Endothelial cell of umbilical vein (primary cell): Measurements from ENCODE around the gene USH1C.

Experiments
- EZH2 ChIP-seq: IDR thresholded peaks from 2 replicates; pipeline ENCODE4 v1.6.1; 2012; ENCODE audit warnings: borderline replicate concordance, low read depth, mild to moderate bottlenecking, moderate library complexity, low read length, inconsistent platforms; ENCODE audit not compliant: severe bottlenecking
- GATA2 ChIP-seq: IDR thresholded peaks from 2 replicates; pipeline ENCODE4 v1.7.0; 2011; ENCODE audit warnings: low read depth, mild to moderate bottlenecking, moderate library complexity, mixed read lengths, low read length; ENCODE audit not compliant: insufficient read length, insufficient read depth
- JUN ChIP-seq: IDR thresholded peaks from 2 replicates; pipeline ENCODE4 v1.6.1; 2011; ENCODE audit warnings: borderline replicate concordance, low read depth; ENCODE audit not compliant: insufficient read length, insufficient read depth
- POLR2A ChIP-seq: IDR thresholded peaks from 2 replicates; pipeline ENCODE4 v1.6.1; 2012; ENCODE audit warnings: low read depth, mild to moderate bottlenecking, control low read depth, low read length
- TF ChIP-seq, protein P1 (sequence below), 2 donors: IDR thresholded peaks; 1 replicate in 1 of 2; 2 replicates in 1 of 2; pipeline ENCODE4 v1.5.1; 2011; ENCODE audit warnings: low read length in 2 of 2, mild to moderate bottlenecking in 2 of 2, moderate library complexity in 2 of 2, control low read depth in 1 of 2, inconsistent platforms in 1 of 2, low read depth in 1 of 2; ENCODE audit not compliant: insufficient read depth in 1 of 2; ENCODE audit errors: extremely low read depth in 1 of 2

DNA sequence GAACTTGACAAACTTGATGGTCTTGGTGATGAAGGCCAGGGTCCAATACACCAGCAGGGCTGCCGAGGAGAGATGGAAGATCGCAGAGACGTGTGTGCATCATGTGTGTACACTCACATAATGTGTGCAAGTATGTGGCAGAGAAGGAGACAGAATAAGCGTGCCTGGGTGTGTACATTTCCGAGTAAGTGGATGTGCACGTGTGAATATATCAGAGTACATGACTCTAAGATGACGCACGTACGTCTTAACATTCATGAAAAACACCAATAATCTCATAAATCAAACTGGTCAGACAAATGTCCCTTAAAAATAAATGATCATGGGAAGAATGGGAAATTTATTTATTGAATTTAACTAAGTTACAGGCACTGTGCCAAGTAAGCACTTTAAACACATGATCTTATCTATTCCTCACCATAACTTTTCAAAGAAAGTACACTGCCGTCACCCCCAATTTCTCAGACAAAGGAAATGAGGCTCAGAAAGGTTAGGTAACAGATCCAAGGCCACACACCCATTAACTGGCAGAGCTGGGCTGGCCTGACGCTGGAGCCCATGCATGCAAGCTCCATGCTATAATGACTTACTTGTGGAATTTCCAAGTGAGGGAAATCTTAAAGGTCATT is 80.6 kb downstream of the USH1C start:
- TF ChIP-seq, protein P1, sequence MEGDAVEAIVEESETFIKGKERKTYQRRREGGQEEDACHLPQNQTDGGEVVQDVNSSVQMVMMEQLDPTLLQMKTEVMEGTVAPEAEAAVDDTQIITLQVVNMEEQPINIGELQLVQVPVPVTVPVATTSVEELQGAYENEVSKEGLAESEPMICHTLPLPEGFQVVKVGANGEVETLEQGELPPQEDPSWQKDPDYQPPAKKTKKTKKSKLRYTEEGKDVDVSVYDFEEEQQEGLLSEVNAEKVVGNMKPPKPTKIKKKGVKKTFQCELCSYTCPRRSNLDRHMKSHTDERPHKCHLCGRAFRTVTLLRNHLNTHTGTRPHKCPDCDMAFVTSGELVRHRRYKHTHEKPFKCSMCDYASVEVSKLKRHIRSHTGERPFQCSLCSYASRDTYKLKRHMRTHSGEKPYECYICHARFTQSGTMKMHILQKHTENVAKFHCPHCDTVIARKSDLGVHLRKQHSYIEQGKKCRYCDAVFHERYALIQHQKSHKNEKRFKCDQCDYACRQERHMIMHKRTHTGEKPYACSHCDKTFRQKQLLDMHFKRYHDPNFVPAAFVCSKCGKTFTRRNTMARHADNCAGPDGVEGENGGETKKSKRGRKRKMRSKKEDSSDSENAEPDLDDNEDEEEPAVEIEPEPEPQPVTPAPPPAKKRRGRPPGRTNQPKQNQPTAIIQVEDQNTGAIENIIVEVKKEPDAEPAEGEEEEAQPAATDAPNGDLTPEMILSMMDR (IDR thresholded peaks at IDR 0.05; ENCODE audit: extremely low read depth in 1 of 2, insufficient read depth in 1 of 2, low read depth in 1 of 2, low read length in 2 of 2) = no peak
- TF ChIP-seq JUN (no peak), EZH2 (no peak), POLR2A (no peak), GATA2 (no peak)
